Duodenal mucosa (tissue), 2 donors: ENCODE results near the gene OR8J1.
"Not testable (repeated sequence)": the region's sequence is repeated elsewhere in the genome, so short reads cannot be mapped to it uniquely, and the experiment has no call there.

Experiments used
- H3K27ac ChIP-seq: one replicate; pipeline ENCODE4 v1.7.0; 2013; ENCODE audit warnings: low read depth, low read length
- H3K27me3 ChIP-seq, 2 donors: one replicate each; pipeline ENCODE4 v1.7.0; 2013; ENCODE audit warnings: low read length in 2 of 2, control low read depth in 1 of 2; ENCODE audit not compliant: insufficient read depth in 2 of 2, control insufficient read depth in 1 of 2
- H3K36me3 ChIP-seq, 2 donors: one replicate each; pipeline ENCODE4 v1.7.0; 2013; ENCODE audit warnings: low read length in 2 of 2, control low read depth in 1 of 2; ENCODE audit not compliant: insufficient read depth in 2 of 2, control insufficient read depth in 1 of 2
- H3K4me1 ChIP-seq, 2 donors: one replicate each; pipeline ENCODE4 v1.7.0; 2013; ENCODE audit warnings: low read length in 2 of 2, control low read depth in 1 of 2; ENCODE audit not compliant: insufficient read depth in 2 of 2, control insufficient read depth in 1 of 2
- H3K4me3 ChIP-seq, 2 donors: one replicate each; pipeline ENCODE4 v1.7.0; 2013; ENCODE audit warnings: low read length in 2 of 2, low read depth in 1 of 2
- H3K9ac ChIP-seq, 2 donors: one replicate each; pipeline ENCODE4 v1.7.0; 2013; ENCODE audit warnings: low read length in 2 of 2, low read depth in 1 of 2
- H3K9me3 ChIP-seq, 2 donors: one replicate each; pipeline ENCODE4 v1.7.0; 2013; ENCODE audit warnings: low read length in 2 of 2, control low read depth in 1 of 2; ENCODE audit not compliant: control insufficient read depth in 1 of 2

Gene OR8J1

GRCh38 chr11:56396047-56396446 lies 42.0 kb downstream of the OR8J1 start:
- Histone ChIP-seq H3K36me3 (no peaks in the 10 kb centered on the region), H3K9ac (no peak overlapping the region), H3K27me3 (no peaks in the 10 kb centered on the region), H3K4me1 (no peaks in the 10 kb centered on the region), H3K9me3 (peaks cover 2 to 9% of the 10 kb centered on the region in 2 donors), H3K27ac (no peak overlapping the region), H3K4me3 (no peak overlapping the region)

GRCh38 chr11:56401858-56402461 lies 47.9 kb downstream of the OR8J1 start:
- not testable (repeated sequence) for H3K4me1 ChIP-seq, H3K36me3 ChIP-seq, H3K4me3 ChIP-seq, H3K27me3 ChIP-seq, H3K9ac ChIP-seq, H3K27ac ChIP-seq, H3K9me3 ChIP-seq

GRCh38 chr11:56404393-56404792 lies 50.3 kb downstream of the OR8J1 start:
- Histone ChIP-seq H3K9me3 (no peaks in the 10 kb centered on the region), H3K36me3 (no peaks in the 10 kb centered on the region), H3K9ac (no peak overlapping the region), H3K27ac (no peak overlapping the region), H3K27me3 (no peaks in the 10 kb centered on the region), H3K4me1 (no peaks in the 10 kb centered on the region), H3K4me3 (no peak overlapping the region)

GRCh38 chr11:56410801-56411200 lies 56.7 kb downstream of the OR8J1 start:
- H3K9me3 ChIP-seq, result peaks cover 6 to 8% of the 10 kb centered on the region in 2 donors
- H3K9ac ChIP-seq, result no peak overlapping the region
- no peak overlapping the region for H3K4me3 ChIP-seq
- no peaks in the 10 kb centered on the region for H3K4me1 ChIP-seq
- H3K27ac ChIP-seq, result no peak overlapping the region
- H3K27me3 ChIP-seq, result no peaks in the 10 kb centered on the region
- H3K36me3 ChIP-seq, result no peaks in the 10 kb centered on the region
